DOHH2 (cell line): ENCODE results near the gene MTRFR.

ENCODE experiments used
- EZH2phosphoT487 ChIP-seq: fragments of 200-600 bp; sonication (generic); IDR thresholded peaks from 2 replicates; pipeline ENCODE4 v1.6.1; 2017; ENCODE audit warnings: borderline replicate concordance, mild to moderate bottlenecking, antibody characterized with exemption, low read length, moderate library complexity, mixed read lengths
- TF ChIP-seq, protein P1 (sequence below): fragments of 200-600 bp; sonication (generic); IDR thresholded peaks from one replicate; pipeline ENCODE4 v1.5.1; 2014; ENCODE audit warnings: antibody characterized with exemption, mild to moderate bottlenecking, low read depth, low read length; ENCODE audit not compliant: poor library complexity, severe bottlenecking

DNA sequence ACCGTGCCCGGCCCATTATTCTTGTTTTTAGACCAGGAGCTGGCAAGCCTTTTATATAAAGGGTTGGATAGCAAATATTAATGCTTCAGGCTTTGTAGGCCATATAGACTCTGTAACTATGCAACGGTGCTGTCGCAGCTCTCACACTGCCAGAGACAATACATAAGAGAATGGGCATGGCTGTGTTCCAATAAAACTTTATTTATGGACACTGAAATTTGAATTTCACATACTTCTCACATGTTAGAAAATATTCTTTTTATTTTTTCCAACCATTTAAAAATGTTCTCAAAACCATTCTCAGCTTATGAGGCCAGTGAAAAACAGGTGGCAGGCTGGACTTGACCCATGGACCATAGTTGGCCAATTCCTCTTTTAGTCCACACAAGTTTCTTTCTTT lies 51.4 kb downstream of the MTRFR start:
- TF ChIP-seq, protein P1, sequence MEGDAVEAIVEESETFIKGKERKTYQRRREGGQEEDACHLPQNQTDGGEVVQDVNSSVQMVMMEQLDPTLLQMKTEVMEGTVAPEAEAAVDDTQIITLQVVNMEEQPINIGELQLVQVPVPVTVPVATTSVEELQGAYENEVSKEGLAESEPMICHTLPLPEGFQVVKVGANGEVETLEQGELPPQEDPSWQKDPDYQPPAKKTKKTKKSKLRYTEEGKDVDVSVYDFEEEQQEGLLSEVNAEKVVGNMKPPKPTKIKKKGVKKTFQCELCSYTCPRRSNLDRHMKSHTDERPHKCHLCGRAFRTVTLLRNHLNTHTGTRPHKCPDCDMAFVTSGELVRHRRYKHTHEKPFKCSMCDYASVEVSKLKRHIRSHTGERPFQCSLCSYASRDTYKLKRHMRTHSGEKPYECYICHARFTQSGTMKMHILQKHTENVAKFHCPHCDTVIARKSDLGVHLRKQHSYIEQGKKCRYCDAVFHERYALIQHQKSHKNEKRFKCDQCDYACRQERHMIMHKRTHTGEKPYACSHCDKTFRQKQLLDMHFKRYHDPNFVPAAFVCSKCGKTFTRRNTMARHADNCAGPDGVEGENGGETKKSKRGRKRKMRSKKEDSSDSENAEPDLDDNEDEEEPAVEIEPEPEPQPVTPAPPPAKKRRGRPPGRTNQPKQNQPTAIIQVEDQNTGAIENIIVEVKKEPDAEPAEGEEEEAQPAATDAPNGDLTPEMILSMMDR, result no peak
- TF ChIP-seq EZH2phosphoT487, result no peak
